GM18520 (cell line): ENCODE results near the gene IL1F10.

ENCODE experiments used
- ATAC-seq: cut with Tn5 transposase; IDR thresholded peaks from one replicate; pipeline ENCODE4 v1.9.1; 2021; ENCODE audit not compliant: unreplicated experiment

The IL1F10 gene

GRCh38 chr2:113111823-113112287, 44.1 kb downstream of the IL1F10 start:
- ATAC-seq = no peak

DNA sequence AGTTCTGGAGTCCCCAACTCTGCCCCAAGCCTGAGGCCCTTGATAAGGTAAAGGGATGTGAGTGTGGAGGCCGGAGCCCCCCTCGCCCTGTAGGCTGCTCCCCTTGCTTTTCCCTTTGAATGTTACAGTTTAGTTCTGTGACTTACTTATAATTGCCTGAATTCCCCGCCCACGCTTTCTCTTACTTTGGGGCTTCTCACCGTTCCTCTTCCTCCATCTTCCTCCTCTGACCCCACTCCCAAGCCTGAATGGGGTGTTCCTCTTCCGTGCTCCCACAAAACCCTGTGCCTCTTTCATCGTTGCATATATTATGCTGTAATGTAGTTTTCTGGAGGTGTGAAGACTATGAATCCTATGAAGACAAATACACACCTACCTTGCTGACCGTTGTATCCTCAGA, 44.7 kb downstream of the IL1F10 start:
- ATAC-seq = no peak

DNA sequence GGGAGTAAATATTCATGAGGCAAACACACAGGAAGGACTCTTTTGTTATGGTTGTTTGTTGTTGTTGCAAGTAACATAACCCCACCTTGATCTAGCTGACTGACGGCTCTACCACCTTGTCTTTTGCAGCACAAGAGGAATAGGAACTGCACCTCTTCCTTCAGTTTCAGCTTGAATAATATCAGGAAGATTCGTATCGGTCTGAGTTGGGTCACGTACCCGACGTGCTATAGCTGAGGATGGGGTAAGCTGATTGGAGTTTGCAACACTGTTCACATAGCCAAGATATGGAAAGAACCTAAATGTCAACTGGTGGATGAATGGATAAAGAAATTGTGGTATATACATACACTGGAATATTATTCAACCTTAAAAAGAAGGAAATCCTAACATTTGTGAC, 45.1 kb downstream of the IL1F10 start:
- ATAC-seq = no peak

GRCh38 chr2:113113807-113114206, 46.0 kb downstream of the IL1F10 start:
- no peak for ATAC-seq

- no peak for ATAC-seq
Measured at GRCh38 chr2:113114224-113114945, 46.6 kb downstream of the IL1F10 start.

DNA sequence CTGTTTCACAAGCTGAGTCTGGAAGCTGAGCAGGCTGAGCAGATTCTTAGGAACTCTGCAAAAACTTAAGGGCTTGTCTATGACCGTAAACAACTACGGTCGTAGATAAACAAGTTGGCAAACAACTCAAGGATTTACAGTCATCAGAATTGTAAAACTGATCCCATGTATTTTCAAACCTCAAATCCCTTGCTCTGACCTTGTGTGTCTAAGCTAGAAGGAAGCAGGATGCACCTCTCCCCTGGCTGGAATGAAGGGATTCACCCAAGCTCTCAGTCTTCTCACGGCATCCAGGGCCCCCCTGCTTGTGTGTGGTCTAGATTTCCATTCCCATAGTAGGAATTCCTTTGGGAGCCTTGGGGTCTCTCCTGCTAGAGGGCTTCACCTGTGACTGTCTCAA, 47.2 kb downstream of the IL1F10 start:
- ATAC-seq = no peak

DNA sequence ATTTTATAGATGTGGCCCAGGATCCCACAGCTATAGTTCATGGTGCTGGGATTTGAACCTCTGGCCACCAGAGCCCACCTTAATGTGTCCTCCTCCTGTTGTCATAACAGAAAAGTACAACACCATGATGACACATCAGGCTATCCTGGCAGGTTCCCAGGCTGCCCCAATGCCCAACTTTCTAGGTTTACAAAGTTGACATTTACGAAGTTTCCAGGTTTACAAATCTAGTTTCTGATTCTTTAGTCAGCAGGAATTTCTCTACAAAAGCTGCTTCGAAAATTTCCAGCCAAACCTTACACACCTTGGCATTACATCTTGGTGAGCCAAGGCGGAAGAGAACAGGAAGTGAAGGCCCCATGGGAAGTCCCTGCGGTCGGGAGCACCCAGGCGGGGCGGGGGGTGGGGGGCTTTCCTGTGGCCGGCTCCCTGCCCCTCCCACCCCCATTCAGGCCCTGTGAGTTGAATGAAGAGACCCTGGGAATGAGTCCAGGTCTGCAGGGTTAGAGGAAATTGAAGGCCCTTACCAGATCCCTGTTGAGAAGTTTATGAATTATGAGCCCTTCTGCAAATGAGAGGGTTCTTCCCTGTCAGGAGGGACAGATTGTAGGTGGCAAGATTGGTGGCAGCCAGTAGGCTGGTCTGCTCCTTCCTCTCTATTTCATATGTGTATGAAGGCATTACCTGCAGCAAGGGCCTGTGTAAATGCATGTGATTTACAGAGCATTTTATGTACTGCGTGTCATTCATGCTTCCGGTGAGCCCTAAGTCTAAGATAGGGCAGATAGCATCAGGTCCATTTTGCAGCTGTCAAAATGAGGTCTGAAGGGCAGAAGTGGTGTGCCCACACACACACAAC, 48.6 kb downstream of the IL1F10 start:
- ATAC-seq = no peak

GRCh38 chr2:113117541-113118262, 49.9 kb downstream of the IL1F10 start:
- ATAC-seq = no peak

GRCh38 chr2:113118263-113118657, 50.5 kb downstream of the IL1F10 start:
- no peak for ATAC-seq

DNA sequence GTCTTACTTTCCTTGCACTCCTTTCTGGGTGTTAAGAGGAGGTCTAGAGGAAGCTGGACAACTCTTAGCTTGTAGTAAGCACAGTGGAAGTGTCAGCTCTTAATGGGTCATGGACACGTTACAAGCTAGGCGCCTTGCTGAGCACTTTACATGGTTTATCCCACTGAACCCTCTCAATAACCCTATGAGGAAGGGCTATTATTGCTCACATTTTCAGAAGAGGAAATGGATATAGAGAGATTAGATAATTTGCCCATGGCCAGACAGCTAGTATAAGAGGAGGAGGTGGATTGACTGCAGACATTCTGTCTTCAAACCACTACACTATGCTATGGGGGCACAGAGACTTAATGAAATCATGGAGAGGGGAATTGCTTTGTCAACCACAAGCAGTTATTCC, 51.3 kb downstream of the IL1F10 start:
- no peak for ATAC-seq

- no peak for ATAC-seq
Measured at GRCh38 chr2:113120861-113121260, 53.1 kb downstream of the IL1F10 start.

DNA sequence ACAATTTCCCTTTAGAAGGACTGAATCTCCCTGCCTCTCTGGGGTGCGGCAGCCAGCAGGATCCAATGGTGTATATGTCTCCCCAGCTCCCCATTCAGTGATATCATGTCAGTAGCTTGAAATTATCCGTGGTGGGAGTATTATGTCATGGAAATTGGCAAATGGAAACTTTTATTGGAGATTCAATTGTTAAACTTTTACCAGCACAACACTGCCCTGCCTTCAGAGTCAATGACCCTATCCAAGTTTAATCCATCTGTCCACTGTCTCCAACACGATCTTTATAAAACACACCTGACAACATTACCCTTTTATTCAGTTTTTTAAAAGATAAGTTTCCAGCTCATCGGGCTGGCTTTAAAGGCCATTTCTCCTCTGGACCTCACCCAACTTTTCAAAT, 54.6 kb downstream of the IL1F10 start:
- ATAC-seq = no peak

DNA sequence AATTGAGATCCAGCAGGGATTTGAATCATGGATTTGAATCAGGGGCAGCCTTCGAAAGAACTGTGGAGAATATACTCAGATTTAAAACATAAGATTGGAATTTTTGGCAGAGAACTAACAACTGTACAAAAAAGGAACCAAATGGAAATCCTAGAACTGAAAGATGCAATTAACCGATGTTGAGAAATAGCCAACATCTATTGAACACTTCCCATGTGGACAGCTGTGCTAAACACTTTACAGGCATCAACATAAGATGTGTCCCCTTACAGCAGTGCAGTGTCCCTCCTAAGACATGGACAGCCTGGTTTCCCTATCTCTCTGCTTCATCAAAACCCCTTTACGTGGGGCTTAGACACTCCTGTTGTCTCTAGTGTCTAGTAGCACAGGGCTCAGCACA, 56.0 kb downstream of the IL1F10 start:
- no peak for ATAC-seq

GRCh38 chr2:113124181-113124961, 56.6 kb downstream of the IL1F10 start:
- no peak for ATAC-seq
